HUDEP-2 (cell line): ENCODE data around the gene AVEN.
A peak's percentile ranks its signal among the peaks of the same experiment; 100 is the strongest.
"Not testable (repeated sequence)": the region's sequence is repeated elsewhere in the genome, so short reads cannot be mapped to it uniquely, and the experiment has no call there.

Experiments used
- DNase-seq, 76 experiments: peaks; one replicate each; lab custom pipeline; 2025; ENCODE audit not compliant: unreplicated experiment in 76 of 76; lab: John Stamatoyannopoulos, UW

Gene AVEN

DNA sequence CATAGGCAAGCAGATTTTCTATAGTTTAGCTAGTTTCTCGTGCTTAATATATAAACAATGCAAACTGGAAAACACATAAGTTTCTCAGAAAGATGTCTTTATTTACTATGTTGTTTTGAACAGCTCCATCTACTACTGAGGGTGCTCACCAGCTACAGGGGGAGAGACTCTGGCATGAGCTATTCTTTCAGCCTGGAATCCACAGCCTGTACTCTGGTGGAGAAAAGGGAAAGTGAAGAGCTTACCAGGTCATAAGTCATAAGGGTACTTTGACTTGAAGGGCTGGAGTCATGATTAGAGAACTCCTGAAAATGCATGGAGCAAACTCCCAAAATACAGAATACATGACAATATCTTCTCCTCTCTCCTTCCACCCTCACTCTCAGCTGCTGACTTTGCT, 4.4 kb upstream of the AVEN start:
- no peak for DNase-seq

DNA sequence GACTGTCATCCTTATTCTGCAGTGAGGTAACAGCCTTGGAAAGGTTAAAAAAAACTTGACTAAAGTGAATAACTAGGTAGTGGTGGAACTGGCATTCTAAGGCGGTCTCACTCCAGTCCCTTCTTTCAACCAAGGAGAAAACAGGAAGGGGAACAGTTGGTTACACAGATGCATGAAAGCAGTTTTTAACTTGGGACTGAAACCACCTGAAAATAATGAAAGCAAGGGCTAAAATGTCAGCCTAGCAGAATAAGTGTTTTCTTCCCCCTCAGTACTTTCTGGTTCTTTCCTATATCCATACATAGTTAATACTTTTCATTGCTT, 748 bp upstream of the AVEN start:
- peak in 1 of 76 experiments; percentile 26 for DNase-seq

DNA sequence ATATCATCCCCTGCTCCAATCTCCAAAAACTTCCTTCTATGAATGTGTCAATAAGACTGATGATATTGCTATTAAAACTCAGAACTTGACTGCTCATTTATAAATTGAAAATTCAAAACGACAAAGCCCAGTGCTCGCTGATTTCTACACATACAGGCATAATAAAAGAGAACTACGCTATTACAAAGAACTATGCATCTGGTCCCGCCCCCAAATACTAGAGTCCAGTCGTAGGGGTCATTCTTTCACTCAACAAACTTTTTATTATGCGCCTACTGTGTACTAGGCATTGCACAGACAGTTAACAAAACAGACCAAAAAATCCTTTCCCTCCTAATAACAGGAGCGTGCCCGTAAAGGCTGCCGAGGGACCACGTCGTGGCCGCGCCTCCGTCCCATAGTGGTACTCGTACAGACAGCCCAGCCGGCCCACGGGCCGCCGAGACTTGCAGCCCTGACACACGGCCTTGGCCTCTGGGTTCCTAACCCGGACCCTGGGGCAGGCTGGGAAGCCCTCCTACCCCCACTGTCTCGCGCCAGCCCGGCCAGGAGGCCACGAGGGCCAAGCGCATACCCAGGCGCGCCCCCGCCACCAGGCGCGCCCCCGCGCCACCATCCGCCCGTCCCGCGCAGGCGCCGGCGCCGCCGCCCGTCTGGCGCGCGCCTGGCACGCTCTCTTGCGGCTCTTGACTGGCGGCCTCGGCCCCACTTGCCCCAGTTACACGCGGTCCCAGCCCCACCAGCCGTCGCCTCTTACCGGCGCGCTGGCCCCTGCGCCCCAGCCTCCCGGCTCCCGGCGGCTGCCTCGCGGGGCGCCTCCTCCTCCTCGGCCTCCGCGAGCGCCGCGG, 757 bp downstream of the AVEN start:
- peak in 71 of 76 experiments; percentile 16 to 91 (median 60) for DNase-seq

DNA sequence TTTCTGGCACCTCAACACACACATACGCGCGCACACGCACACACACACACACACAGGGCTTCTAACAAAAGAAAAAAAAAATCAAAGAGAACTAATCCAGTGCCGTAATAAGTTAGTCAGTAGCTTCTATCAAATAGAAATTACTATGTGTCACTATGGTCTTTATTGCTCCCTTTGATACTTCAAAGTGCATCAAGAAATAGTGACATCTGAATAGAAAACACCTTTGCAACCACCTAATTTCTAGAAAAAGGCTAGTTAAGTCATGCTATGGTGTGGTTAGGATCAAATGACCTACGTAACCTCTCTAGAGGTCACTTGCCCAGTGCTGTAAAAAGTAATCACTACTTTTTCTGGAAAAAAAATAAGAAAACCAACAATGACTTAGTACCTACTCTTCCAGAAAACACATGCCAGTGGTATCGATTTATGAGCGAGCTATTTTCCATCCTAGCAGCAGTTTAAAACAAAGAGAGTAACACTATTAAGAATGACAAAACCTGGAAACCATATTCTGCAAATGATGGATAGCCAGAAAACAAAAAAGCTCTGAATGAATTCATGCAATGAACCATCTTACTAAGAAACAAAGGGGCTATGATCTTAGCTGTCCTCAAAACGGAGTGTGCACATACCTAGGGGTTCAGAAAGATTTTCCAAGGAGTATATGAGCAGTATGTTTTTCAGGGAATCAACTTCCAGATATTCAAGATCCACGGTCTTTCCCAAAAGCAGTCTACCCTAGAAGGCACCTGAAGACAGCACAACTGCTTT, 6.8 kb downstream of the AVEN start:
- no peak for DNase-seq

DNA sequence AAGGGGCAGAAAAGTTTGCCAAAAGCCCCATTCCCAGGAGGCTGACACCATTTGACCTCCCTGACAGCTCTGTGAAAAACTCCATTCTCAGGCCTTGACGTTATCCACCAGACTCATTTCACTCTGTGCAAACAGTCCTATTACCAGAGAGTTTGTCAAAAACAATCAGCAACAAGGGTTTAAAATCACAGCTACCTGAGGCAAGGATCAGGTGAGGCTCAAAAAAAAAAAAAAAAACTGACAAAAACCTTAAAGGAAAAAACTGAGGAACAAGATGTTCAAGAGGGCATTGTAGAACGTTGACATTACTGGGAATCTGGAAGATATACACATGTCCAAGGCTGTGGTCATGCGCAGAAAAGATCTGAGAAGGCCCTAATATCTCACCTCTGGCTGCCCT, 11.4 kb downstream of the AVEN start:
- no peak for DNase-seq

DNA sequence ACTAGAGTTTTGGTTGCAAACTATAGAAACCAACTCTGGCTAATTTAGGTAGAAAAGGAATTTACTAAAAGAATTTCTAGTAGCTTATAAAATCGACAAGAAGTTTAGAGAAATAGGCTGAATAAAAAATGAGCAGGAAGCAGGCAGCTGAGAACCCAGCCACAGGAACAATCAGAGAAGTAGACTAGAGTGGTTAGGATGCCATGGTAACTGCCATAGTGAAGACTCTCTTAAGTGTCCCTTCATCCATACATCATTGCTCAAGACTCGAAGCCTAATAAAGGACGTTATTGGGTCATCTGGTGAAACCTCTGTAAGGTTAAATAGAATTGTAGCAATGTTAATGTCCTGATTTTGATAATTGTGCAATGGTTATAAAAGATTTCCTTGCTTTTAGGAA, 13.8 kb downstream of the AVEN start:
- no peak for DNase-seq

DNA sequence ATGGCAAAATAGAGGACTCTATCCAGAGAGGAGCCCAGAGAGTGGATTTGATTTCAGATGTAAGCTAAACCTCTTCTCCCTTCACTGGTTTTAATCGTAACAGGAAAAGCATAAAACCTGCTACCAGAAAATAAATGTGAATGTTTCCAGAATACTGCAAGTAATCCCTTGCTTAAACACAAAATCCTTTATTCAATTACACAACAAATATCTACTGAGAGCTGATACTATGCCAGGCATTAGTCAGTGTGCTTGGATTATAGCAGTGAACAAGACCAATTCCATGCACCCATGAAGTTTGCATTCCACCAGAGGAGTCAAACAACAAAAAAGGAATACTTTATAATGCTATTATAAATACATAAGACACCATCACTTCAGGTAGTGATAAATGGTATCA, 15.1 kb downstream of the AVEN start:
- no peak for DNase-seq

DNA sequence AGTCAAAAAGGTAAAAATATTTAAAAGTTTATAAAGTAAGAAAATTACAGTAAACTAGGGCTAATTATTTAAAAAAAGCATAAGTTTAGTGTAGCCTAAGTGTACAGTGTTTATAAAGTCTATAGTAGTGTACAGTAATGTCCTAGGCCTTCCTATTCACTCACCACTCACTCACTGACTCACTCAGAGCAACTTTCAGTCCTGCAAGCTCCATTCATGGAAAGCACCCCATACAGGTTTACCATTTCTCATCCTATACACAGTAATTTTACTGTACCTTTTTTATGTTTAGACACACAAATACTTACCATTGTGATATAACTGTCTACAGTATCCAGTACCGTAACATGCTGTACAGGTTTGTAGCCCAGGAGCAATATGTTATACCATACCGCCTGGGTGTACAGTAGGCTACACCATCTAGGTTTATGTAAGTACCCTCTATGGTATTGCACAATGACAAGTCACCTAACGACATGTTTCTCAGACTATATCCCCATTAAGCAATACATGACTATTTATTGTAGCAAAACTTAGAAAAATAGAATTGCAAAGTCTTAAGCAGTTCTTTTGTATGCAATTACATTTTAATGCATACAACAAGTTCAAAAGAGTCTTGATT, 19.5 kb downstream of the AVEN start:
- DNase-seq, result no peak

DNA sequence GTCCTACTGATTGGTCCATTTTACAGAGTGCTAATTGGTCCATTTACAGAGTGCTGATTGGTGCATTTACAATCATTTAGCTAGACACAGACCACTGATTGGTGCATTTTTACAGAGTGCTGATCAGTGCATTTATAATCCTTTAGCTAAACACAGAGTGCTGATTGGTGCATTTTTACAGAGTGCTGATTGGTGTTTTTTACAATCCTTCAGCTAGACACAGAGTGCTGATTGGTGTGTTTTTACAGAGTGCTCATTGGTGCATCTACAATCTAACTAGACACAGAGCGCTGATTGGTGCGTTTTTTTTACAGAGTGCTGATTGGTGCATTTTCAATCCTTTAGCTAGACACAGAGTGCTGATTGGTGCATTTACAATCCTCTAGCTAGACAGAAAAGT, 20.3 kb downstream of the AVEN start:
- DNase-seq, result not testable (repeated sequence)

DNA sequence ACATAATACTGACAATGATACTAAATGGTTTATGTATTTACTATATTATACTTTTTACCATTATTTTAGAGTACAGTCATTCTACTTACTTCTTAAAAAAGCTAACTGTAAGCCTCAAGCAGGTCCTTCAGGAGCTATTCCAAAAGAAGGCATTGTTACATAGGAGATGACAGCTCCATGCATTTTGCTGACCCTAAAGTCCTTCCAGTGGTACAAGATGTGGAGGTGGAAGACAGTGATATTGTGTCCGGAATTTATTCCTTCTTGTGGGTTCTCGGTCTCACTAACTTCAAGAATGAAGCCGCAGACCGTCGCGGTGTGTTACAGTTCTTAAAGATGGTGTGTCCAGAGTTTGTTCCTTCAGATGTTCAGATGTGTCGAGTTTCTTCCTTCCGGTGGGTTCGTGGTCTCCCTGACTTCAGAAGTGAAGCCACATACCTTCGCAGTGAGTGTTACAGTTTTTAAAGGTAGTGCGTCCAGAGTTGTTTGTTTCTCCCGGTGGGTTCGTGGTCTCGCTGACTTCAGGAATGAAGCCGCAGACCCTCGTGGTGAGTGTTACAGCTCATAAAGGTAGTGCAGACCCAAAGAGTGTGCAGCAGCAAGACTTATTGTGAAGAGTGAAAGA, 20.9 kb downstream of the AVEN start:
- DNase-seq, result no peak

DNA sequence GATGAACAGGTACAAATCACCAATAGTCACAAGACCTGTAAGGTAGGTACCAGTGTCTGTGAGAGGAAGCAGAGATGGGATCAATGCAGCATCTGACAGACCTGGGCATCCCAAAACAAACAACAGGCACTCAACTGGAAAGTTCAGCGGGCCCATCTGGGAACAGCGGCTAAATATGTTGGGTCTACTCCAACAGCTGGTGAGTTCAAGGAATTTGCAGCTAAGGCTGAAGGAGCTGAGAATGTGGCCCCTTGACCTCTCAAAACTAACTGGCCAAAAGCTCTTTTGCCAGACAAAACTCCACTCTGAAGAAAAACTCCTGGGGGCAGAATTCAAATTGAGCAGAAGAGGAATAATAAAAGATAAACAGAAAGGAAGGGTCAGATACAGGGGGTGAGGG, 24.4 kb downstream of the AVEN start:
- no peak for DNase-seq

DNA sequence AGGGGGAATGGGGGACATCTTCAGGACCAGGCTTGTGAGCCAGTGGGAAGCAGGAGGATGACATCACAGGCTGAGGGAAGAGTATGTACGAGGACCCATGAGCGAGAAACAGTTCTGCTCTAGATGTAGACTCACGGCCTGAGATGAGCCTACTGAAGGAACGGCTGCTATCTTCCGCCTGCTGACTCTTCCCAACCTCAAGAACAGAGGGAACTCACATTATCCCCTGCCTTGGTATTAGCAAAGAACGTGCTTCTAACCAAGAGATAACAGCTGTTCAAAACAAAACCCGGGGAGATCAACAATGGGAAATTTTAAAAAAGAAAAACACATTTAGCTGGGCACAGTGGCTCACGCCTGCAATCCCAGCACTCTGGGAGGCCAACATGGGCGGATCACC, 25.3 kb downstream of the AVEN start:
- DNase-seq, result no peak

DNA sequence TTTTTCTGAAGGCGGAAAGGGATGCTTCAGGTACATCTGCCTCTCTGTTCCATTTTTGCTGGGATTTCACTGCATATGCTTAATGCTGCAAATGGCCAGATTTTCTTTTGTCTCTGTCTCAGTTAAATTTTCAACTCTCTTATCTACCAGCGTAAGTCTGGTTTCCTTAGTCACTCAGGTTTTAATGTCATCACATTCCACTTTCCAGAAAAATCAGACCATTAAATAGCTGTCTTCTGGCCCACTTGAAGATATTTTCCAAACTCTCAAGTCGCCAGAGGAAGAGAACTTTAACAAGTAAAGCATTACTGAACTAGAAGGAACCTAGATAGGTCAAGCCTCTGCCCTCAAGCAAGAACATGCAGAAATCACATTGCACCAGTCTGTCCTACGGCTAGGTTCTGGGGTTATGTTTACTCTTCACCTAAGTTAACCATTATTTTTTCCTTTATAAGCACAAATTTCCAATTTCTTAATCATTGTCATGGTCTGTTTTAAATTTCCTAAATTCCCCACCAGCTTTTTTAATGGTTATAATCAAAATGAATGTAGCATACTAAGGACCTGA, 26.5 kb downstream of the AVEN start:
- no peak for DNase-seq

DNA sequence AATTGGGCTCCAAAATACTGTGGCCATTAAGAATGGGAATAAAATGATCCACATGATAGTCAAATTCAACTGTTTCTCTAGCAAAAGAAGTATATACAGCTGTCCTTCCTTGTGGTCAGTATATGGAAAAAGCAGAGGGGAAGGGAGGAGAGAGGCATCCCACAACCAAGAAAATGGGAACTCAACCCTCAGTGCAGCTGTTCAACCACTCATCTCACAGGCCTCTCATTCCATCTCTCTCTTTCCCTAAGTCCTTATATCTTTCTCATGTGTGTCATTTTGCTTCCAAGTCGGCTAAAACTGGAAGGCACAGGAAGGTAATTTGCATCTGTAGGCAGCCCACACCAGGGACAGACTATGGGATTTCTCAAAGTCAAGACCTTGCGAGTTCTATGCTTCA, 27.5 kb downstream of the AVEN start:
- DNase-seq, result no peak

DNA sequence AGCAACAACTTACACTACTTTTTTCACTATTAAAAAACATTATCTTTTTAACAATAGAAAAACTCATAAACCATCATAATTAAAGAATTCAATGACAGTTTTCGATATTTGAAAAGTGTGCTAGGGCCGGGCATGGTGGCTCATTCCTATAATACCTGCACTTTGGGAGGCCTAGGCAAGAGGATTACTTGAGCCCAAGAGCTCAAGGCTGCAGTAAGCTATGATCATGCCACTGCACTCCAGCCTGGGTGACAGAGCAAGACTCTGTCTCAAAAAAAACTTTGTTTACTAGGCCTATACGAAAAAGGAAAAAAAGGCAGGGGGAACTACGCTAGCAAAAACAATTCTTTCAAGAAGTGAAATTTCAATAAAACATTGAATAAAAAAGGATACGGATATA, 28.1 kb downstream of the AVEN start:
- DNase-seq, result no peak

DNA sequence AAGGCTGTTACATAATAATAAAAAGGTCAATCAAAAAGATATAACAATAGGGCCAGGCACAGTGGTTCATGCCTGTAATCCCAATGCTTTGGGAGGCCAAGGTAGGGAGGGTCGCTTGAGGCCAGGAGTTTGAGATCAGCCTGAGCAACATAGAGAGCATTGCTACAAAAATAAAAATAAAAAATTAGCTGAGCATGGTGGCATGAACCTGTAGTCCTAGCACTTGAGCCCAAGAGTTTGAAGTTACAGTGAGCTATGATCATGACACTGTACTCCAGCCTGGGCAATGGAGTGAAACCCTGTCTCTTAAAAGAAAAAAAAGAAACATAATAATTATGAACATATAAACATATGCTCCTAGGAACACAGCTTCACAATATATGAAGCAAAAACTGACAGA, 29.3 kb downstream of the AVEN start:
- no peak for DNase-seq

DNA sequence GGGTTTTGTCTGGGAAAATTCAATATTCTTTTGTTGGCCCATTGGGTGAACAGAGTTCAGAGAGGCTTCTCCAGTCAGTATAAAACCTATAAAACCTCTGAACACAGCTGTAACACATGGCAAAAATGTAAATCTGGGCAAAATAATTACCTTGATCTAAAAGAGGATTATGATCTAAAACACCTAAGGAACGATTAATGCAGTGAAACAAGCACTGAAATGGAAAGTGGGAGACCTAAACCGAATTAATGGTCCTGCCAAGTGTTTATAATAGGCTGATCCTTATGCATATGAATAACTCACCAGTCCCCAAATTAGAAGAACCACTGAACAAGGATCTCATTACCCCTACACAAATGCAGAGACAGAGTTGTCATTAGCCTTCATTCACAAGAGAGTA, 32.6 kb downstream of the AVEN start:
- no peak for DNase-seq

DNA sequence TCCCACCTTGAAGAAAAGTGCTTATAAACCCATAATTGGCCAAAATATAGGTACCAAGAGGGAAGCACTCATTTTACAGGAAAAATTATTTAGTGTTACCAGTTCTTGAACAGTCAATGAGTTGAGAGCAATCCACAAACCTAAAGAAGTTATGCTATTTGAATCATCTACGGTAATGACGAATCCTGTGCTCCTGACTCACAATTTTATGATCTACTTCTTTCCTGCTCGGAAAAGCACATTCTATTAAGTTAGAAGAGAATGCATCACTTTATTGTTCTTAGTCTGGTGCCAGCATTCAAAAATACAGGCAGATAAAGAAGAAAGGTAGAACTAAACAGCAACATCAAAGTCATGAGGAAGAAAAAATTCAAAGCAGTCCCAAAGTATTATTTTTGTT, 37.5 kb downstream of the AVEN start:
- DNase-seq, result no peak

DNA sequence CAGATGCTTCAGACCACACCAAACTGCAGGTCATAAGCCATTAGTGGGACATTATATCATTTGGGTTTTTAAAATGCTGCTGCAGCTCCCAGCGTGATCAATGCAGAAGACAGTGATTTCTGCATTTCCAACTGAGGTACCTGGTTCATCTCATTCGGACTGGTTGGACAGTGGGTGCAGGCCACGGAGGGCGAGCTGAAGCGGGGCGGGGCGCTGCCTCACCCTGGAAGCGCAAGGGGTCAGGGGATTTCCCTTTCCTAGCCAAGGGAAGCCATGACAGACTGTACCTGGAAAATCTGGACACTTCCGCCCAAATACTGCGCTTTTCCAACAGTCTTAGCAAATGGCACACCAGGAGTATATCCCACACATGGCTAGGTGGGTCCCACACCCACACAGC, 43.3 kb downstream of the AVEN start:
- DNase-seq, result not testable (repeated sequence)

DNA sequence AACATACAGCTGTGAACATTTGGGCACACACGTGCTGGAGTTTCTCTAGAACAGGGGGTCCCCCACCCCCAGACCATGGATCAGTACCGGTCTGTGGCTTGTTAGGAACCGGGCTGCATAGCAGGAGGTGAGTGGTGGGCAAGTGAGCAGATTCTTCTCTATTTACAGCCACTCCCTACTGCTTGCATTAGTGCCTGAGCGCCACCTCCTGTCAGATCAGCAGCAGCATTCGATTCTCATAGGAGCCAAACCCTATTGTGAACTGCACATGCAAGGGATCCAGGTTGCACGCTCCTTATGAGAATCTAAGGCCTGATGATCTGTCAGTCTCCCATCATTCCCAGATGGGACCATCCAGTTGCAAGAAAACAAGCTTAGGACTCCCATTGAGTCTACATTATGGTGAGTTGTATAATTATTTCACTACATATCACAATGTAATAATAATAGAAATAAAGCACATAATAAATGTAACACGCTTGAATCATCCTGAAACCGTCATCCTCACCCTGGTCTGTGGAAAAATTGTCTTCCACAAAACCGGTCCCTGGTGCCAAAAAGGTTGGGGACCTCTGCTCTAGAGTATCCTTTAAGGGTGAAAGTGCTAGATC, 44.9 kb downstream of the AVEN start:
- DNase-seq, result peak in 45 of 76 experiments; percentile 1 to 60 (median 19)

DNA sequence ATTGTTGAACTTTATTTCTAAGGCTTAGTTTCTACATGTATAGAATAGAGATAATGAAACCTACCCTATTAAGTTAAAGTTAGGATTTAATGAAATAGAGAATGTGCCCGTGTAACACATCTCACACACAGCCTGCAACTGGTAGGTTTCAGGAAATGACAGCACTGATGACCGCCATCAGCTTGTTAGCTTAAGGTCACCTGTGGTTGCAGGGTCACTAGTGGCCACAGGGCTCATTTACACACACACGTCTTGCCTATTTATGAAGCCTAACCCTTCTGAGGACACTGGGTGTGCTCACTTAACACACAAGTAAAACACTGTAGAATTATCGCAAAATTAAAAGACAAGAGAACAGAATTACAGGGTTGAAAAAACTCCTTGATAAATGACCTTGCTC, 50.6 kb downstream of the AVEN start:
- DNase-seq, result no peak
